GM12801 (cell line): ENCODE results near the gene GNPTAB.

ENCODE experiments used
- TF ChIP-seq, protein P1 (sequence below): IDR thresholded peaks from one replicate; pipeline ENCODE4 v1.5.1; 2011; ENCODE audit warnings: control low read depth; ENCODE audit not compliant: insufficient read length; ENCODE audit errors: extremely low read depth

The GNPTAB gene

DNA sequence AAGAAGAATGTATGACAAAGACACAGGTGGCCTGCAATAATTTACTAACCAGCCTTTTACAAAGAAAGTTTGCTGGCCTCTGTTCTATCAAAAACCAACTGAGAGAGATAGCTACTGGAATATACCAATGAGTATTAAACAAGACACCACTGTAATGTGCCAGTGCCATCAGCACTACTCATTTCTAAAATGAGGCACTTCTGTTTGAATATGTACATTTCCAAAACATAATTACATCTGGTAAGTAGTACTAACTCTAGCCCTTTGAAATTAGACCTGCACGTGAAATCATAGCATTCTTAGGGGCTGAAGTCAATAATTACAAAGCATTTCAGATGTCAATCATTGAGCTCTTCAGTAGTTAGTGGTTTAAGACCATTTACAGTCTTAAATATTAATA, 84.6 kb downstream of the GNPTAB start:
- TF ChIP-seq, protein P1, sequence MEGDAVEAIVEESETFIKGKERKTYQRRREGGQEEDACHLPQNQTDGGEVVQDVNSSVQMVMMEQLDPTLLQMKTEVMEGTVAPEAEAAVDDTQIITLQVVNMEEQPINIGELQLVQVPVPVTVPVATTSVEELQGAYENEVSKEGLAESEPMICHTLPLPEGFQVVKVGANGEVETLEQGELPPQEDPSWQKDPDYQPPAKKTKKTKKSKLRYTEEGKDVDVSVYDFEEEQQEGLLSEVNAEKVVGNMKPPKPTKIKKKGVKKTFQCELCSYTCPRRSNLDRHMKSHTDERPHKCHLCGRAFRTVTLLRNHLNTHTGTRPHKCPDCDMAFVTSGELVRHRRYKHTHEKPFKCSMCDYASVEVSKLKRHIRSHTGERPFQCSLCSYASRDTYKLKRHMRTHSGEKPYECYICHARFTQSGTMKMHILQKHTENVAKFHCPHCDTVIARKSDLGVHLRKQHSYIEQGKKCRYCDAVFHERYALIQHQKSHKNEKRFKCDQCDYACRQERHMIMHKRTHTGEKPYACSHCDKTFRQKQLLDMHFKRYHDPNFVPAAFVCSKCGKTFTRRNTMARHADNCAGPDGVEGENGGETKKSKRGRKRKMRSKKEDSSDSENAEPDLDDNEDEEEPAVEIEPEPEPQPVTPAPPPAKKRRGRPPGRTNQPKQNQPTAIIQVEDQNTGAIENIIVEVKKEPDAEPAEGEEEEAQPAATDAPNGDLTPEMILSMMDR: no peak

DNA sequence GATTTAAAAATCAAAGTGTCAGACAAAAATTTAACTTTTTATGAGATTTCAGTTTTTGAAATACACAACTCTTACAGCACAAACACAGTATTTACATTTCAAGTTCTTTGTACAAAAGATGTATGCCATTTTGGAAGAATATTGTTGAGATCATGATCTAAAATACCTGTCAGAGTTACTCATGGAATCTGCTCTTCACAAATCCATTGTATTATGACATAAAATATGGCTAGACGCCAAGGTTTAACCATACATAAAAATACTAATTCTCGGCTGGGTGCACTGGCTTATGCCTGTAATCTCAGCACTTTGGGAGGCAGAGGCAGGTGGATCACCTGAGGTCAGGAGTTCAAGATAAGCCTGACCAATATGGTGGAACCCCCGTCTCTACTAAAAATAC, 85.3 kb downstream of the GNPTAB start:
- TF ChIP-seq, protein P1: no peak

DNA sequence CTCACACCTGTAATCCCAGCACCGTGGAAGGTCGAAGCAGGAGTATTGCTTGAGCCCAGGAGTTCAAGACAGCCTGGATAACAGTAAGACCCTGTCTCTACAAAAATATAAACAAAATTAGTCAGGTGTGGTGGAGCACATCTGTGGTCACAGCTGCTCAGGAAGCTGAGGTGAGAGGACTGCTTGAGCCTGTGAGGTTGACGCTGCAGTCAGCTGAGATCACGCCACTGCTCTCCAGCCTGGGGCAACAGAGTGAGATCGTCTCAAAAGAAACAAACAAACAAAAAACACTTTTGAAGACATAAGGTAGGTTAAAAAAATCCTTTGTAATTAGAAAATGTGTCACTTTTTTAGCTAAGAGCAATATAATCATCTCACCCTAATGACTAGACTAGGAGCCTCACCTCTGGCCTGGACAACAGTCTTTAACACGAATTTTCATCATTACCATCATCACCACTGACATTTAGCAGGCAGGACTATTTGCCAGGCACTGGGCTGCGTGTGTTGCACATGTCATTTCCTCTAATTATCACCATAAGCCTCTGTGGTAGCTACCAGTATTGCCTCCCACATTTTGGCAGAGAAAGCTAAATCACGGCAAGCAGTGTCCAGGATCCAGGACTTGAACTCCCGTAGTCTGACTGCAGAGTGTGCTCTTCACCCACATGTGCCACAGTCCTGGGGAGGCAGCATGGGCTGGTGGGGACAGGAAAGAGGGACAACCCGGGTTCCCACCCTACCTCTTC, 86.9 kb downstream of the GNPTAB start:
- TF ChIP-seq, protein P1: no peak

DNA sequence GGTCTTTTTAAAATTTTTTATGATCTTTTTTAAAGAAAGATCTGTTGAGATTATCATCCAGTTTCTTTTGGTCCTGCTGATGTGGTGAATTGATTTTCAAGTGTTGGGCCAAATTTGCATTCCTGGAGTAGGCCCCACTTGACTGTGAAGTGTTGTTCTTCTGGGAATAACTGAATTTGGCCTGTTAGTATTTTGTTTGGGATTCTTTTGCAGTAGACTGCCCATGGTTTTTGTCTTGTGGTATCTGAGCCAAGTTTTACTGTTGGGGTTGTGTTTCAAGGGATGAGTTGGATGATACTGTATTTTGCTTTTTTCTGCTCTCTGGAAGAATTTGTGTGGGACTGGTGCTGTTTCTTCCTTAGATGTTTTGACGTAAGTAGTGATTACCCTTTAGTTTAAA, 87.5 kb downstream of the GNPTAB start:
- TF ChIP-seq, protein P1: no peak

DNA sequence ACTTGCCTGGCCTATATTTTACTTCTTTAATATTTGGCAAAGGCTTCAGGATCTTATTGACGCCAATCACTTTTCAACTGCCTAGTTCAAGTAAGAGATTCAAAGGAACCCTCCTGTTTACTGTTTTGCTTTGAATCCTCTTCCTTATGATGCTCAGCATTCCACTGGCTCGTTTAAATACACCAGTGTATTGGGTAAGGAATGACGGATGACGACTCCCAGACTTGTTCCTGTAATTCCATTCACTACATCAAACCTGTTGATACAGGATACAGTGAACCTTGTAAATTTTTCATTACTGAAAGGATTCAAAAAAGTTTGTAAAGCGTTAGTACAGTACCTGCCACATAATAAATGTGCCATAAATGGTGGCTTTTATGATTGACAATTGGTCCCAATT, 89.8 kb downstream of the GNPTAB start:
- TF ChIP-seq, protein P1: no peak

DNA sequence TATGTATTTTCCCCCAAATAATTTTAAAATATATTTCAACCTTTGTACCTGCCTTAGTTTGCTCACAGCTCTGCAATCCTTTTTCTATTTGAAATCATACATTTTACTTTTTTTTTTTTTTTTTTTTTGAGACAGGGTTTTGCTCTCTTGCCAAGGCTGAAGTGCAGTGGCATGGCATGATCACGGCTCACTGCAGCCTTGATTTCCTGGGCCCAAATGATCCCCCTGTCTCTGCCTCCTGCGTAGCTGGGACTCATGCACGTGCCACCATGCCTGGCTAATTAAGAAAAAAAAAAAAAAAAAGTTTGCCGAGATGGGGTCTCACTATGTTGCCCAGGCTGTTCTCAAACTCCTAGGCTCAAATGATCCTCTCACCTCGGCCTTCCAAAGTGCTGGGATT, 90.2 kb downstream of the GNPTAB start:
- TF ChIP-seq, protein P1: no peak

DNA sequence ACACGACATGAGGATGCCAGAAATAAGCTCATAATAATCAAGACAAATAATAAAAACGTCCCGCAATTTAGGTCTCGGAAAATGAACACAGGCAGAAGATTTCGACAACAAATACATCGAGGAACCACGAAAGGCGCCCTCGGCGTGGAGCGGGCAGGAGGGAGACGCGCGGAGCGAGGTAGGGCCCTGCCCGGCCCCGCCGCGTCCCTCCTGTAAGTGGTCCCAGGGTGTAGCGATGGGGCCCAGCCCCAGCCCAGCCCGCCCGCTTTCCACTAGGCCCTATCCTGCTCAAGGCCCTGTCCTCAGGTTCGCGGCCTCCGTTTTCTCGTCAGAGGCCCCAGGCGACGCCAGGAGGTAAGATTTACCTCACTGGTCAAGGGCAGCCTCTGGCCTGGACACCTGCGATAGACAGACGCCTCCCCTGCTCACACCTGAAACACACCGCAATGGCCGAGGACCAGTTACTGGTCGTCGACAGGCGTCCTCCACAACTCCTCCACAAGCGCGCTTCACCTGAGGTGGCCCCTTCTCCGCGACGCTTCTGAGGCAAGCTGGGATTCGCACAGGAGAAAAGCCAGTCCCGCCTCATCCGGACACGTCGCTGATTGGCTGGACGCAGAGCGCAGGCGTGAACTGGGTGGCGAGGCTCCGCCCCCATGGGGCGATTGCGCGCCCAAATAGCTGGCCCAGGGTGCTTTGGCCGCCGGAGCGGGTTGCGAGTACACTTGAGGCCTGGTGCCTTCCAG, 91.7 kb downstream of the GNPTAB start, which contains the start of gene SYCP3:
Gene SYCP3, minus strand, starts transcription at position 543 of the 746 bp plus-strand sequence. CDS start 1,527 bp downstream, outside the sequence.
- TF ChIP-seq, protein P1: no peak
